Choroid plexus epithelial cell (primary cell): ENCODE measurements around the gene ADCY2.

Experiments used
- DNase-seq: peaks from one replicate; pipeline ENCODE4 v3.0.0-alpha.2; 2010; ENCODE audit warnings: low read depth
- H3K4me3 ChIP-seq: 2 replicates; pipeline ENCODE4 v1.5.1; 2011; ENCODE audit warnings: low read depth, mild to moderate bottlenecking, control low read depth, low read length, moderate library complexity
- CTCF ChIP-seq: conservative IDR thresholded peaks from 2 replicates; pipeline ENCODE4 v1.5.1; 2011; ENCODE audit warnings: low read depth, mild to moderate bottlenecking, control low read depth, inconsistent platforms, low read length, moderate library complexity

The ADCY2 gene

GRCh38 chr5:7395947-7396712, at the start of gene ADCY2:
Gene ADCY2, plus strand, starts transcription at chr5:7396138. Its CDS starts 159 bp downstream, at chr5:7396297.
- no peak for TF ChIP-seq CTCF
- DNase-seq, result peak; percentile 1
- H3K4me3 ChIP-seq, result no peak within 1 kb of the TSS

- no peak overlapping the region for H3K4me3 ChIP-seq
- TF ChIP-seq CTCF, result no peak
- no peak for DNase-seq
These were observed 48.6 kb upstream of the ADCY2 start for GRCh38 chr5:7347377-7347776.

- DNase-seq, result no peak
- TF ChIP-seq CTCF, result no peak
- no peak overlapping the region for H3K4me3 ChIP-seq
These were observed 47.6 kb upstream of the ADCY2 start for GRCh38 chr5:7348168-7348854.

GRCh38 chr5:7361593-7361992, 34.3 kb upstream of the ADCY2 start:
- H3K4me3 ChIP-seq, result no peak overlapping the region
- DNase-seq, result no peak
- TF ChIP-seq CTCF, result no peak

GRCh38 chr5:7363067-7363677, 32.8 kb upstream of the ADCY2 start:
- DNase-seq, result no peak
- H3K4me3 ChIP-seq, result no peak overlapping the region
- no peak for TF ChIP-seq CTCF

- H3K4me3 ChIP-seq, result no peak overlapping the region
- DNase-seq, result no peak
- no peak for TF ChIP-seq CTCF
These were observed 31.6 kb upstream of the ADCY2 start for GRCh38 chr5:7364226-7364875.
